SK-N-SH (cell line): ENCODE results near the gene ADTRP.

Source experiments
- GABPA ChIP-seq: IDR thresholded peaks from 2 replicates; pipeline ENCODE4 v1.4.0; 2012; ENCODE audit warnings: low read depth, mild to moderate bottlenecking
- MXI1 ChIP-seq: IDR thresholded peaks from 2 replicates; pipeline ENCODE4 v1.6.1; 2012; ENCODE audit warnings: mild to moderate bottlenecking, low read depth, low read length, improper control_type of control experiment
- POLR2AphosphoS5 ChIP-seq: IDR thresholded peaks from 2 replicates; pipeline ENCODE4 v1.6.1; 2012; ENCODE audit warnings: low read depth, low read length
- RCOR1 ChIP-seq: fragments of 150-350 bp; IDR thresholded peaks from 2 replicates; pipeline ENCODE4 v1.6.1; 2017; ENCODE audit warnings: antibody characterized with exemption, low read length
- SMC3 ChIP-seq: IDR thresholded peaks from 2 replicates; pipeline ENCODE4 v1.6.1; 2012; ENCODE audit warnings: low read depth, low read length, improper control_type of control experiment
- TF ChIP-seq, protein P1 (sequence below): fragments of 200-600 bp; sonication (generic); IDR thresholded peaks from 2 replicates; pipeline ENCODE4 v1.6.1; 2017; ENCODE audit warnings: antibody characterized with exemption, mild to moderate bottlenecking, moderate library complexity
- TF ChIP-seq, protein P2 (sequence below): IDR thresholded peaks from 2 replicates; pipeline ENCODE4 v1.4.0; 2012; ENCODE audit warnings: low read depth, borderline replicate concordance
- TF ChIP-seq, protein P3 (sequence below): IDR thresholded peaks from 2 replicates; pipeline ENCODE4 v1.6.1; 2012; ENCODE audit warnings: mild to moderate bottlenecking, low read depth, low read length, moderate library complexity

DNA sequence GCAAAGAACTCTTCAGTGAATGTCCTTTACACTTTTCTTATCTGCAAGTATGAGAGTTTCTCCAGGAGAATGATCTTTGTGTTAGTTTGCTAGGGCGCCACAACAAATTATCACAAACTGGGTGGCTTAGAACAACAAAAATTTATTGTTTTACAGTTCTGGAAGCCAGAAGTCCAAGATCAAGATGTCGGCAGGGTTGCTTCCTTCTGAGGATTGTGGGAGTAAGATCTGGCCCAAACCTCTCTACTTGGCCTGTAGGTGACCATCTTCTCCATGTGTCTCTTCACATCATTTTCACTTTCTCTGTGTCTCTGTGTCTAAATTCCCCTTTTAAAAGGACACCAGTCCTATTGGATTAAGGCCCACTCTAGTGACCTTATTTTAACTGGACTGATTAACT is 103.0 kb downstream of the ADTRP start:
- TF ChIP-seq GABPA = no peak
- TF ChIP-seq, protein P1, sequence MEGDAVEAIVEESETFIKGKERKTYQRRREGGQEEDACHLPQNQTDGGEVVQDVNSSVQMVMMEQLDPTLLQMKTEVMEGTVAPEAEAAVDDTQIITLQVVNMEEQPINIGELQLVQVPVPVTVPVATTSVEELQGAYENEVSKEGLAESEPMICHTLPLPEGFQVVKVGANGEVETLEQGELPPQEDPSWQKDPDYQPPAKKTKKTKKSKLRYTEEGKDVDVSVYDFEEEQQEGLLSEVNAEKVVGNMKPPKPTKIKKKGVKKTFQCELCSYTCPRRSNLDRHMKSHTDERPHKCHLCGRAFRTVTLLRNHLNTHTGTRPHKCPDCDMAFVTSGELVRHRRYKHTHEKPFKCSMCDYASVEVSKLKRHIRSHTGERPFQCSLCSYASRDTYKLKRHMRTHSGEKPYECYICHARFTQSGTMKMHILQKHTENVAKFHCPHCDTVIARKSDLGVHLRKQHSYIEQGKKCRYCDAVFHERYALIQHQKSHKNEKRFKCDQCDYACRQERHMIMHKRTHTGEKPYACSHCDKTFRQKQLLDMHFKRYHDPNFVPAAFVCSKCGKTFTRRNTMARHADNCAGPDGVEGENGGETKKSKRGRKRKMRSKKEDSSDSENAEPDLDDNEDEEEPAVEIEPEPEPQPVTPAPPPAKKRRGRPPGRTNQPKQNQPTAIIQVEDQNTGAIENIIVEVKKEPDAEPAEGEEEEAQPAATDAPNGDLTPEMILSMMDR = no peak
- TF ChIP-seq, protein P2, sequence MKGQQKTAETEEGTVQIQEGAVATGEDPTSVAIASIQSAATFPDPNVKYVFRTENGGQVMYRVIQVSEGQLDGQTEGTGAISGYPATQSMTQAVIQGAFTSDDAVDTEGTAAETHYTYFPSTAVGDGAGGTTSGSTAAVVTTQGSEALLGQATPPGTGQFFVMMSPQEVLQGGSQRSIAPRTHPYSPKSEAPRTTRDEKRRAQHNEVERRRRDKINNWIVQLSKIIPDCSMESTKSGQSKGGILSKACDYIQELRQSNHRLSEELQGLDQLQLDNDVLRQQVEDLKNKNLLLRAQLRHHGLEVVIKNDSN = no peak
- TF ChIP-seq, protein P3, sequence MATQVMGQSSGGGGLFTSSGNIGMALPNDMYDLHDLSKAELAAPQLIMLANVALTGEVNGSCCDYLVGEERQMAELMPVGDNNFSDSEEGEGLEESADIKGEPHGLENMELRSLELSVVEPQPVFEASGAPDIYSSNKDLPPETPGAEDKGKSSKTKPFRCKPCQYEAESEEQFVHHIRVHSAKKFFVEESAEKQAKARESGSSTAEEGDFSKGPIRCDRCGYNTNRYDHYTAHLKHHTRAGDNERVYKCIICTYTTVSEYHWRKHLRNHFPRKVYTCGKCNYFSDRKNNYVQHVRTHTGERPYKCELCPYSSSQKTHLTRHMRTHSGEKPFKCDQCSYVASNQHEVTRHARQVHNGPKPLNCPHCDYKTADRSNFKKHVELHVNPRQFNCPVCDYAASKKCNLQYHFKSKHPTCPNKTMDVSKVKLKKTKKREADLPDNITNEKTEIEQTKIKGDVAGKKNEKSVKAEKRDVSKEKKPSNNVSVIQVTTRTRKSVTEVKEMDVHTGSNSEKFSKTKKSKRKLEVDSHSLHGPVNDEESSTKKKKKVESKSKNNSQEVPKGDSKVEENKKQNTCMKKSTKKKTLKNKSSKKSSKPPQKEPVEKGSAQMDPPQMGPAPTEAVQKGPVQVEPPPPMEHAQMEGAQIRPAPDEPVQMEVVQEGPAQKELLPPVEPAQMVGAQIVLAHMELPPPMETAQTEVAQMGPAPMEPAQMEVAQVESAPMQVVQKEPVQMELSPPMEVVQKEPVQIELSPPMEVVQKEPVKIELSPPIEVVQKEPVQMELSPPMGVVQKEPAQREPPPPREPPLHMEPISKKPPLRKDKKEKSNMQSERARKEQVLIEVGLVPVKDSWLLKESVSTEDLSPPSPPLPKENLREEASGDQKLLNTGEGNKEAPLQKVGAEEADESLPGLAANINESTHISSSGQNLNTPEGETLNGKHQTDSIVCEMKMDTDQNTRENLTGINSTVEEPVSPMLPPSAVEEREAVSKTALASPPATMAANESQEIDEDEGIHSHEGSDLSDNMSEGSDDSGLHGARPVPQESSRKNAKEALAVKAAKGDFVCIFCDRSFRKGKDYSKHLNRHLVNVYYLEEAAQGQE = no peak
- TF ChIP-seq SMC3 = no peak
- no peak for TF ChIP-seq POLR2AphosphoS5
- no peak for TF ChIP-seq MXI1
- no peak for TF ChIP-seq RCOR1
